Trophoblast cell (in vitro differentiated cells and primary cell): Measurements from ENCODE around the gene F7.
A peak's percentile ranks its signal among the peaks of the same experiment; 100 is the strongest.

Experiments used
- DNase-seq, 2 donors: peaks; one replicate each; pipeline ENCODE4 v3.0.0-alpha.2; 2016
- H2AFZ ChIP-seq: 2 replicates; pipeline ENCODE4 v1.6.1; 2013; ENCODE audit warnings: low read length, moderate library complexity, mild to moderate bottlenecking; ENCODE audit not compliant: insufficient read depth, poor library complexity
- H2AK5ac ChIP-seq: 2 replicates; pipeline ENCODE4 v1.6.1; 2013; ENCODE audit warnings: mild to moderate bottlenecking, low read length
- H2BK120ac ChIP-seq: 2 replicates; pipeline ENCODE4 v1.6.1; 2013; ENCODE audit warnings: low read length, mild to moderate bottlenecking, moderate library complexity; ENCODE audit not compliant: insufficient read depth, poor library complexity
- H2BK12ac ChIP-seq: 2 replicates; pipeline ENCODE4 v1.6.1; 2013; ENCODE audit warnings: mild to moderate bottlenecking, low read length, moderate library complexity
- H2BK5ac ChIP-seq: 2 replicates; pipeline ENCODE4 v1.6.1; 2013; ENCODE audit warnings: low read length, low read depth, moderate library complexity, mild to moderate bottlenecking; ENCODE audit not compliant: poor library complexity
- H3K14ac ChIP-seq: 2 replicates; pipeline ENCODE4 v1.6.1; 2013; ENCODE audit warnings: mild to moderate bottlenecking, low read length
- H3K18ac ChIP-seq: 2 replicates; pipeline ENCODE4 v1.6.1; 2013; ENCODE audit warnings: mild to moderate bottlenecking, low read length
- H3K23ac ChIP-seq: 2 replicates; pipeline ENCODE4 v1.6.1; 2013; ENCODE audit warnings: low read length
- H3K27ac ChIP-seq: 2 replicates; pipeline ENCODE4 v1.5.1; 2013; ENCODE audit warnings: low read depth, mild to moderate bottlenecking, inconsistent platforms, low read length, moderate library complexity
- H3K27me3 ChIP-seq: 2 replicates; pipeline ENCODE4 v1.6.1; 2013; ENCODE audit warnings: inconsistent platforms, mild to moderate bottlenecking, low read length, moderate library complexity; ENCODE audit not compliant: insufficient read depth
- H3K36me3 ChIP-seq, 2 experiments: 1 replicate in 1 of 2; 2 replicates in 1 of 2; pipeline ENCODE4 v1.6.1; 2013; ENCODE audit warnings: low read length in 2 of 2, mild to moderate bottlenecking in 2 of 2, moderate library complexity in 1 of 2; ENCODE audit not compliant: insufficient read depth in 2 of 2, control insufficient read depth in 1 of 2
- H3K4ac ChIP-seq: 2 replicates; pipeline ENCODE4 v1.6.1; 2013; ENCODE audit warnings: low read depth, mild to moderate bottlenecking, low read length, moderate library complexity
- H3K4me1 ChIP-seq, 2 experiments: 1 replicate in 1 of 2; 2 replicates in 1 of 2; pipeline ENCODE4 v1.6.1; 2013; ENCODE audit warnings: low read length in 2 of 2, mild to moderate bottlenecking in 2 of 2, moderate library complexity in 1 of 2; ENCODE audit not compliant: insufficient read depth in 2 of 2, control insufficient read depth in 1 of 2
- H3K4me2 ChIP-seq: 2 replicates; pipeline ENCODE4 v1.6.1; 2013; ENCODE audit warnings: inconsistent platforms, mild to moderate bottlenecking, low read length, moderate library complexity
- H3K4me3 ChIP-seq: 2 replicates; pipeline ENCODE4 v1.5.1; 2013; ENCODE audit warnings: mild to moderate bottlenecking, low read depth, low read length, inconsistent platforms
- H3K79me1 ChIP-seq: one replicate; pipeline ENCODE4 v1.6.1; 2013; ENCODE audit warnings: low read length
- H3K79me2 ChIP-seq: 2 replicates; pipeline ENCODE4 v1.6.1; 2013; ENCODE audit warnings: low read length, mild to moderate bottlenecking; ENCODE audit not compliant: control insufficient read depth, insufficient read depth, poor library complexity
- H3K9ac ChIP-seq: 2 replicates; pipeline ENCODE4 v1.6.1; 2013; ENCODE audit warnings: mild to moderate bottlenecking, low read length
- H3K9me3 ChIP-seq: 2 replicates; pipeline ENCODE4 v1.6.1; 2013; ENCODE audit warnings: low read depth, mild to moderate bottlenecking, control low read depth, inconsistent platforms, low read length; ENCODE audit not compliant: insufficient read depth
- H4K12ac ChIP-seq: 2 replicates; pipeline ENCODE4 v1.6.1; 2013; ENCODE audit warnings: low read depth, mild to moderate bottlenecking, low read length, moderate library complexity
- H4K8ac ChIP-seq: 2 replicates; pipeline ENCODE4 v1.6.1; 2013; ENCODE audit warnings: low read depth, mild to moderate bottlenecking, low read length, moderate library complexity
- H4K91ac ChIP-seq: one replicate; pipeline ENCODE4 v1.6.1; 2013; ENCODE audit warnings: low read depth, mild to moderate bottlenecking, low read length, moderate library complexity
- WGBS: extraction: QIAGEN DNeasy Blood & Tissue Kit; methylation state at CpG from one replicate; pipeline ENCODE4 v1.1.7; 2013; ENCODE audit warnings: missing lambda C conversion rate; ENCODE audit not compliant: insufficient read length, insufficient coverage; ENCODE audit errors: extremely low coverage; 5-methylcytosine and 5-hydroxymethylcytosine counted together

Gene F7

GRCh38 chr13:113143466-113144254 lies 38.1 kb downstream of the F7 start:
- H2BK12ac ChIP-seq, result no peak overlapping the region
- no peaks in the 10 kb centered on the region for H3K4me1 ChIP-seq
- no peak for DNase-seq

DNA sequence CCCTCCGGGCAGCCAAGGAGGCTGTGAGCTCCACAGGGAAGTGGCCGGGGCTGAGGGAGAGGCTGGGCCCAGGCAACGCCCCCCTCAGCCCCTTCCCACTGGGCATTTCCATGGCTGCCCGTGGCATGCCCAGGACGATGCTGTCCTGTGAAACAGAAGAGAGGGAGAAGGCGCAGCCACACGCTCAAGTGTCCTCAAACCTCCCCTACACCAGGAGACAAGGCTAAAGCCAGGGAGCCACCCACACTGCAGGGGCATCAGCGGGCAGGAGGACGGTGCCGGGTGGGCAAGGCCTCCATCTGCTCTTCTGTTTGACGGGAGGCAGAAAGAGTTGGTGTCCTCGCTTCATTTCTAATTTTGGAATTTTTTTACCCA lies 38.7 kb downstream of the F7 start:
- H3K14ac ChIP-seq, result no peak overlapping the region
- DNase-seq, result no peak
- H3K27me3 ChIP-seq, result no peaks in the 10 kb centered on the region
- no peak overlapping the region for H3K18ac ChIP-seq
- H3K79me1 ChIP-seq, result no peaks in the 10 kb centered on the region
- H3K4me1 ChIP-seq, result no peaks in the 10 kb centered on the region
- H3K9me3 ChIP-seq, result peaks cover 5% of the 10 kb centered on the region
- H4K12ac ChIP-seq, result no peak overlapping the region
- H2BK12ac ChIP-seq, result no peak overlapping the region
- H4K91ac ChIP-seq, result no peak overlapping the region
- no peak overlapping the region for H3K23ac ChIP-seq
- H2BK120ac ChIP-seq, result no peak overlapping the region
- no peak overlapping the region for H3K4ac ChIP-seq
- H3K4me2 ChIP-seq, result no peak overlapping the region
- H2AFZ ChIP-seq, result no peak overlapping the region
- no peak overlapping the region for H2BK5ac ChIP-seq
- H3K27ac ChIP-seq, result no peak overlapping the region
- no peak overlapping the region for H3K9ac ChIP-seq
- no peak overlapping the region for H2AK5ac ChIP-seq
- no peaks in the 10 kb centered on the region for H3K36me3 ChIP-seq
- WGBS, result no CpG with 5 or more reads among the region's 12 CpGs
- no peaks in the 10 kb centered on the region for H3K79me2 ChIP-seq
- H4K8ac ChIP-seq, result no peak overlapping the region
- peak overlapping the region; percentile 10 for H3K4me3 ChIP-seq

More at GRCh38 chr13:113143466-113144254, 38.1 kb downstream of the F7 start:
- H3K4me3 ChIP-seq, result peak overlapping the region; percentile 10
- no peak overlapping the region for H4K91ac ChIP-seq
- H2BK5ac ChIP-seq, result no peak overlapping the region
- H4K12ac ChIP-seq, result no peak overlapping the region
- no peak overlapping the region for H3K18ac ChIP-seq
- no peaks in the 10 kb centered on the region for H3K79me1 ChIP-seq
- H2BK120ac ChIP-seq, result no peak overlapping the region
- no peak overlapping the region for H3K4me2 ChIP-seq
- H4K8ac ChIP-seq, result no peak overlapping the region
- H3K14ac ChIP-seq, result no peak overlapping the region
- H2AK5ac ChIP-seq, result no peak overlapping the region
- H3K27ac ChIP-seq, result no peak overlapping the region
- H3K79me2 ChIP-seq, result no peaks in the 10 kb centered on the region
- H3K36me3 ChIP-seq, result no peaks in the 10 kb centered on the region
- no peak overlapping the region for H3K4ac ChIP-seq
- no peak overlapping the region for H3K23ac ChIP-seq
- no peak overlapping the region for H3K9ac ChIP-seq
- H3K9me3 ChIP-seq, result peaks cover 3% of the 10 kb centered on the region
- no peaks in the 10 kb centered on the region for H3K27me3 ChIP-seq
- H2AFZ ChIP-seq, result no peak overlapping the region
- WGBS, result no CpG with 5 or more reads among the region's 39 CpGs

- no peak overlapping the region for H3K14ac ChIP-seq
- H3K4ac ChIP-seq, result no peak overlapping the region
- H3K4me1 ChIP-seq, result no peaks in the 10 kb centered on the region
- no peak for DNase-seq
- no peak overlapping the region for H3K9ac ChIP-seq
- H3K27ac ChIP-seq, result no peak overlapping the region
- no peak overlapping the region for H3K18ac ChIP-seq
- no peak overlapping the region for H4K91ac ChIP-seq
- WGBS, result no CpG with 5 or more reads among the region's 12 CpGs
- H2AK5ac ChIP-seq, result no peak overlapping the region
- H3K36me3 ChIP-seq, result no peaks in the 10 kb centered on the region
- no peak overlapping the region for H2AFZ ChIP-seq
- peaks cover 4% of the 10 kb centered on the region for H3K9me3 ChIP-seq
- H3K79me1 ChIP-seq, result no peaks in the 10 kb centered on the region
- no peak overlapping the region for H3K4me2 ChIP-seq
- no peaks in the 10 kb centered on the region for H3K79me2 ChIP-seq
- no peak overlapping the region for H2BK5ac ChIP-seq
- H4K12ac ChIP-seq, result no peak overlapping the region
- no peak overlapping the region for H3K4me3 ChIP-seq
- H2BK12ac ChIP-seq, result no peak overlapping the region
- H3K23ac ChIP-seq, result no peak overlapping the region
- no peak overlapping the region for H4K8ac ChIP-seq
- no peaks in the 10 kb centered on the region for H3K27me3 ChIP-seq
- no peak overlapping the region for H2BK120ac ChIP-seq
Measured at GRCh38 chr13:113145496-113145895, 39.9 kb downstream of the F7 start.

DNA sequence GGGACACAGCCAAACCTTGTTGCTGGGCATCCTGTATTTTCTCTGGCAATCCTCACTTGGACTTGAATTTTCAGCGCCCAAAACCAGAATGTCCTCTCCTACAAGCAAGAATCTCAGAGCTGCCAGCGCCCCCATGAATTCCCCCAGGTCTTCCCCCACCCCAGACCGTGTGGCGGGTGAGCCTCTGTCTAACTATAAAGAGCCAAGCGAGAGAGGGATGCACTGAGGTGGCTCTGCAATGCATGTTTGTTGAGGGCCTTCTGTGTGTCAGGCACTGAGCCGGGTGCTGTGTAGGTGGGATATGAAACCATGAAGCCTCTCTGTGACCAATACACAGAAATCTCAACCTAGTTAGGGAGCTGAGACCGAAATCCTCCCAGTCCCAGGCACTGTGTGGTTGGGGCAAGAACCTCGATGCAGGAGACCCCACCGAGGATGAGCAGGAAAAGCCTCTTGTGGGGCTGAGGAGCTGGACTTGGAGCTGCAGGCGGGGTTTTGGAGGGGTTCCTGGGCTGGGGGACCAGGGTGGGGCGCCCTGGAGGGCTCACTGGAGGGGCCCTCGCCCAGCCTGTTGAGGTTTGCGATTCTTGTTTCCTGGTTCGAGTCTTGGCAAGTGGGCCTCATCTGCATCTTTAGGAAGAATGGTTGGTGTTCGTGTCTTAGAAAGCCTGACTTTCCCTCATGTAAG lies 40.5 kb downstream of the F7 start:
- Histone ChIP-seq H2AK5ac (no peak overlapping the region), H4K8ac (no peak overlapping the region), H4K12ac (no peak overlapping the region), H2AFZ (no peak overlapping the region), H4K91ac (no peak overlapping the region), H3K4me1 (no peaks in the 10 kb centered on the region), H3K36me3 (no peaks in the 10 kb centered on the region), H3K14ac (no peak overlapping the region), H3K23ac (no peak overlapping the region), H3K4me3 (no peak overlapping the region), H3K79me2 (no peaks in the 10 kb centered on the region), H3K9ac (no peak overlapping the region), H3K4ac (no peak overlapping the region), H3K4me2 (no peak overlapping the region), H3K27ac (no peak overlapping the region), H2BK5ac (no peak overlapping the region), H3K27me3 (peaks cover 1% of the 10 kb centered on the region), H2BK120ac (no peak overlapping the region), H3K79me1 (no peaks in the 10 kb centered on the region), H3K18ac (no peak overlapping the region), H3K9me3 (peaks cover 3% of the 10 kb centered on the region), H2BK12ac (no peak overlapping the region)
- no peak for DNase-seq
- WGBS, result no CpG with 5 or more reads among the region's 15 CpGs
